Heart left ventricle (tissue), 13 donors: ENCODE measurements around the gene DMTF1.
"Not testable (repeated sequence)": the region's sequence is repeated elsewhere in the genome, so short reads cannot be mapped to it uniquely, and the experiment has no call there.

Experiments used
- POLR2A ChIP-seq, 2 donors: fragments of 450-650 bp; IDR thresholded peaks; one replicate each; pipeline ENCODE4 v1.6.1; 2017; ENCODE audit warnings: antibody characterized with exemption in 2 of 2, mild to moderate bottlenecking in 2 of 2, moderate library complexity in 2 of 2
- TF ChIP-seq, protein P1 (sequence below), 12 donors: fragments of 200-600 bp; sonication (generic) in 4 of 12; IDR thresholded peaks; one replicate each; pipeline versions ENCODE4 v1.5.0 to v1.8.0; 2018 to 2022; ENCODE audit warnings: antibody characterized with exemption in 12 of 12, mild to moderate bottlenecking in 5 of 12
- donor health status: ischemic (EF 13 %, LVEDD 7.1; RV severe dilation, severe dysfunction).
- donor health status: DM: no; HTN: yes; CAD: no.
- donor health status: DM: no; HTN: no; CAD: no.
- donor health status: ischemic (EF 25% LVEDD 6.9; RV normal size, moderate dysfunction).
- donor health status: ischemic (EF 25% LVEDD 5.7; RV mildly dilated, moderate dysfunction).
- donor health status: ischemic (EF 35%, LVEDD 5.7; RV mildly dilated, moderate dysfunction).
- donor health status: nonischemic (EF 11% LVEDD 7.7; RV severe dilation, severe dysfunction).
- donor health status: DM: yes; HTN: yes; CAD: no.
- donor health status: PGD.
- donor health status: ischemic (EF 29% LVEDD 5.4; RV normal size, mild dysfunction).
- donor health status: nonischemic (EF 23%, LVEDD 6.1; RV moderate dilation, normal function).

DNA sequence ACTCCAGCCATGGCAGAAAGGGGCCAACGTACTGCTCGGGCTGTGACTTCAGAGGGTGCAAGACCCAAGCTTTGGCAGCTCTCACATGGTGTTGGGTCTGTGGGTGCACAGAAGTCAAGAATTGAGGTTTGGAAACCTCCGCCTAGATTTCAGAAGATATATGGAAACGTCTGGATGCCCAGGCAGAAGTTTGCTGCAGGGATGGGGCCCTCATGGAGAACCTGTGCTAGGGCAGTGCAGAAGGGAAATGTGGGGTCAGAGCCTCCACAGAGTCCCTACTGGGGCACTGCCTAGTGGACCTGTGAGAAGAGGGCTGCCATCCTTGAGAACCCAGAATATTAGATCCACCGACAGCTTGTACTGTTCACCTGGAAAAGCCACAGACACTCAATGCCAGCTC, 93.4 kb downstream of the DMTF1 start:
- TF ChIP-seq, protein P1, sequence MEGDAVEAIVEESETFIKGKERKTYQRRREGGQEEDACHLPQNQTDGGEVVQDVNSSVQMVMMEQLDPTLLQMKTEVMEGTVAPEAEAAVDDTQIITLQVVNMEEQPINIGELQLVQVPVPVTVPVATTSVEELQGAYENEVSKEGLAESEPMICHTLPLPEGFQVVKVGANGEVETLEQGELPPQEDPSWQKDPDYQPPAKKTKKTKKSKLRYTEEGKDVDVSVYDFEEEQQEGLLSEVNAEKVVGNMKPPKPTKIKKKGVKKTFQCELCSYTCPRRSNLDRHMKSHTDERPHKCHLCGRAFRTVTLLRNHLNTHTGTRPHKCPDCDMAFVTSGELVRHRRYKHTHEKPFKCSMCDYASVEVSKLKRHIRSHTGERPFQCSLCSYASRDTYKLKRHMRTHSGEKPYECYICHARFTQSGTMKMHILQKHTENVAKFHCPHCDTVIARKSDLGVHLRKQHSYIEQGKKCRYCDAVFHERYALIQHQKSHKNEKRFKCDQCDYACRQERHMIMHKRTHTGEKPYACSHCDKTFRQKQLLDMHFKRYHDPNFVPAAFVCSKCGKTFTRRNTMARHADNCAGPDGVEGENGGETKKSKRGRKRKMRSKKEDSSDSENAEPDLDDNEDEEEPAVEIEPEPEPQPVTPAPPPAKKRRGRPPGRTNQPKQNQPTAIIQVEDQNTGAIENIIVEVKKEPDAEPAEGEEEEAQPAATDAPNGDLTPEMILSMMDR (IDR thresholded peaks at IDR 0.05) = not testable (repeated sequence)
- not testable (repeated sequence) for TF ChIP-seq POLR2A (IDR thresholded peaks at IDR 0.05)
